ENCODE results near the gene PPP2R2B.

Gene PPP2R2B

DNA sequence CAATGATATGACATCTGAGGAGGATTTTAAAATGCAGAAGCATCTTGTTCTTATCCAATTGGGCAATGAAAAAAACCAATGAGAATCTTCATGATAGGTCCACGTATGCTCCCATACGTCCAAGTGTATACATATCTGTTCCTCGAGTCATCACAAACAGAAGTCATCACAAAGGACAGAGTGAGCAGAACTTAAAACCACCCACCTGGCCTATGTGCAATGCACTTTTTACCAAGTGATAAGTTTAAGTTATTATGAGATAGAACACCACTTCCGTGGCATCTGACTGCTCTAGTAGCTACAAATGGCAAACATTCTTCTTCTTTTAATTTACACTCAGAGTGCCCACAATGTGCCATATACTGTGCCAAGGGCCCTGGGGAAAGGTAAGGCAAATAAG is 82.4 kb downstream of the PPP2R2B start:
- H3K27ac Mint-ChIP-seq: no peak overlapping the region
- H3K36me3 Mint-ChIP-seq: no peaks in the 10 kb centered on the region
- peaks cover 17% of the 10 kb centered on the region for H3K4me1 Mint-ChIP-seq
- H3K27me3 Mint-ChIP-seq: no peaks in the 10 kb centered on the region
- no peaks in the 10 kb centered on the region for H3K9me3 Mint-ChIP-seq
- no peak for DNase-seq
- H3K4me3 Mint-ChIP-seq: no peak overlapping the region
- CTCF ChIA-PET: no interaction called here

DNA sequence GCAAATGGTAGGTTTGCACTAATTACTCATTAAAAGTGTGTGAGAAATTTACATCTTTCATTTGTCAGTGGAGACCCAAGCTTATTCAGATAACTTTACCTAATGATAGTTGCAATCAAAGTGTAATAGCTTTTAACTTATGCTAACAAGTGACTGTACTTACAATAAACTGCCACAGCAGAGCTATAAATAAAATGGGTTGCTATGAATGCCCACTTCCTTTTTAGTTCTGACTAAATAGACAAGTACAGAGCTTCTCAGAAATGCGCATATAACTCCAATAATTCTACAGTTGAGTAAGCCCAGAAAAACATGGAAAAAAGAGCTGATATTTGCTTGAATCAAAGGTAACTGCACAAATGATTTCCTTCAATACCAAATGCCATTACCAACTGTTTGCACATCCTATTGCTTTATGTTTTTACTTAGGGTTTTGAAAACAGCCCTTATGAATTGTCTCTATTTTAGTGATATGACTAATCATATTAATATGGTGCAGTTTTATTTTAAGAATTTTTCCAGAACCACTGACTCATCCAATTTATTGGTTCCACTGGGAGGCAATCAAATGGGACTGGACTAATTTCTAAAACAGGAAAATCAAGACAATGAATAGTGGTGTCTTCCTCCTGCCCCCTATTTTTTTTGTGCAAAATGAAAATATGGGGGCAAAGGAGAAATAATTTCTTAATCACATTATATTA is 84.1 kb downstream of the PPP2R2B start:
- Mint-ChIP-seq H3K9me3 (no peaks in the 10 kb centered on the region), H3K4me3 (no peak overlapping the region), H3K4me1 (peaks cover 17% of the 10 kb centered on the region), H3K27me3 (no peaks in the 10 kb centered on the region), H3K36me3 (no peaks in the 10 kb centered on the region), H3K27ac (no peak overlapping the region)
- CTCF ChIA-PET: no interaction called here
- no peak for DNase-seq

DNA sequence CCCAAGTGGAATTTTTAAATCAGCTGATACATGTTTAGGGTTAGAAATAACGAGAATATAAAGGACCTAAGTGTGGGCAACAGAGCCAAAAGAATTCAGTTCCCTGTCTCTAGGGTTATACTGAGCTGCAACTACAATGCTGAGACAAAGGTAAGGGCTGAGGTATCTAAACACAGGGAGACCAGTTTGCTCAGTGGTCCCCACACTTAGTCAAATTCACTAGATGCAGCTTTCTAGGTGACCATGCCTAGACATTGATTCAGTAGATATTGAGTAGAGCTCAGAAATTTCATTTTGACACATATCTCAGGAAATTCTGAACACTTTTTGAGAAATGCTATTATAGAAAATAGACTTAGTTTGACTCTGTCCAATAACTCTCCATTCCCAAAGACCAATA is 84.8 kb downstream of the PPP2R2B start:
- no peak for DNase-seq

DNA sequence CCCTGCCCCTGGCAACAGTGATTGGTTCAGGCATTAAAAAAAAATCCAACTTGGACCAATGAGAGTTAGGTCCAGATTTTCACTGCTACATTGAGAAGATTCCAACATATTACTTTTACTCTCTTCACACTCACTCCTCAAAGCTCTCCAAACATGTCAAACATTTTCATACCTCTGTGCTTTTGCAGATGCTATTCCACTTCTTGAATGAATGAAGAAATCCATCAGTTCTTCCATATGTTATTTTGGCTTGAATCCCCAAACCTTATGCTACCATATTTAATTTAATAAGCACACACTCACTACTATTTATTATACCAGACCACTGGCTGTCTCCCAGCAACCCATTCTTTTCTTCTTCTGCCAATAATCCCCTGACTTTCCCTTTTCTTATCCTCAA is 87.1 kb downstream of the PPP2R2B start:
- H3K36me3 Mint-ChIP-seq: no peaks in the 10 kb centered on the region
- no peak overlapping the region for H3K27ac Mint-ChIP-seq
- no peak overlapping the region for H3K4me3 Mint-ChIP-seq
- peaks cover 17% of the 10 kb centered on the region for H3K4me1 Mint-ChIP-seq
- no peak for DNase-seq
- CTCF ChIA-PET: no interaction called here
- no peaks in the 10 kb centered on the region for H3K27me3 Mint-ChIP-seq
- H3K9me3 Mint-ChIP-seq: no peaks in the 10 kb centered on the region

More for the DNA sequence above, 84.8 kb downstream of the PPP2R2B start:
- Mint-ChIP-seq H3K27ac (no peak overlapping the region), H3K4me1 (peaks cover 17% of the 10 kb centered on the region), H3K4me3 (no peak overlapping the region), H3K9me3 (no peaks in the 10 kb centered on the region), H3K27me3 (no peaks in the 10 kb centered on the region), H3K36me3 (no peaks in the 10 kb centered on the region)
- CTCF ChIA-PET: no interaction called here

DNA sequence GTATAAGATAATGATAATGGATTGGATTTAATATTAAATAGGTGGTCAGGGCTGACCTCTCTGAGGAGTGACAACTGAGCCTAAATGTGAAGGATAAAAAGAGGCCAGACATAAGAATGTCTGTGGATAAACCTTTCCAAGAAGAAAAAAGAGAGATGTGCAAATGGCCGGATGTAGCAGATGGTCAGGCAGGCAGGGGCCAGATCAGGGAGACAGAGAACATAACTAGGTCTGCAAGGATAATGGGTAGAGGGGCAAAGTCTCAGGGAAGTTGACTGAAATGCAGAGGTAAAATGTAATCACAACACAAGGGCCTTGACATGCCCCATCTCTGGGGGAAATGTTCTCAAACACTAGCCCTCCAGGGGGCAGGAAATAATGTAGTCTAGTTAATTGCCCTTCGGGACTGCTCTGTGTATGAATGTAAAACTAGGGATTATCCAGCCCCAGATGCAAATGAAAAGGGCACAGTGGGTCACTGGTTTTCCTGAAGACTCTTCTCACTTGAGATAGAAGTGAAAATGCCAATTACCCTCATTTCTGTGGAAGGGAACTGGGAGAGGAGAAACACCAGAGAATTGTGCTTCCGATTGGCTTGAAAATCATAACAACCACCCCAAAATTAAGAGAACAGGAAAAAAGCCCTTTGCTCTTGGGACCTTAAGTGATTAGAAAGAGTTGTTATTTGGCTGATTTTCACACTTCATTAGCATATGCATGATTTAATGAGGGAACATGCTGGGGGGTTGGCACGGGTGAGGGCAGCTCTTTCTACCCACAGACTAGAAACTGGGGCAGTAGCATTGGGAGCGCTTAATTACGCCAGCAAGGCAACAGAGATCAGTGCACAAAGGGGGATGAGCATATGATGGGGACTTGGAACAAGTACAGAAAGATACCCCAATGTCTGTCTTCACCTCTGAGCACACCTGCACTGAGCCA is 88.6 kb downstream of the PPP2R2B start:
- no peaks in the 10 kb centered on the region for H3K9me3 Mint-ChIP-seq
- H3K36me3 Mint-ChIP-seq: no peaks in the 10 kb centered on the region
- no peak overlapping the region for H3K27ac Mint-ChIP-seq
- CTCF ChIA-PET: no interaction called here
- no peaks in the 10 kb centered on the region for H3K27me3 Mint-ChIP-seq
- peaks cover 13% of the 10 kb centered on the region for H3K4me1 Mint-ChIP-seq
- no peak overlapping the region for H3K4me3 Mint-ChIP-seq
- no peak for DNase-seq

DNA sequence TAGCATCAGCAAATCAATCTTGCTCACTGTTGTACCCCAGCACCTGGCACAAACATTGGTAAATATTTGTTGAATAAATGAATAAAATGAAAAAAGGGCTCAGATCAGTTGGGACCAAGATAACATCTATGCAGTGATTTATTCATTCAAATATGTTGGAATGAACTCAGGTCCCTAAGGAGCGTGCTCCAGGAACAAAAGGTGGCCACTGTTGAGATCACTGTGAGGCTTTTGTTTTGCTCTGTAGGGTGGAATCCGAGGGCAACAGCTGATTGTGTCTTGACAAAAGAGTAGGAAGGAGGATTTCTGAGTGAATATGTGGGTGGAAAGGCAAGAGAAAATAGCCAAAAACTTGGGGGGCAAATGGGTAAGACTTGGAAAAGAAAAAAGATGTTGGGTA is 89.7 kb downstream of the PPP2R2B start:
- no peaks in the 10 kb centered on the region for H3K9me3 Mint-ChIP-seq
- H3K4me3 Mint-ChIP-seq: no peak overlapping the region
- H3K36me3 Mint-ChIP-seq: no peaks in the 10 kb centered on the region
- no peak for DNase-seq
- H3K27me3 Mint-ChIP-seq: no peaks in the 10 kb centered on the region
- H3K27ac Mint-ChIP-seq: no peak overlapping the region
- CTCF ChIA-PET: no interaction called here
- H3K4me1 Mint-ChIP-seq: peaks cover 5% of the 10 kb centered on the region

DNA sequence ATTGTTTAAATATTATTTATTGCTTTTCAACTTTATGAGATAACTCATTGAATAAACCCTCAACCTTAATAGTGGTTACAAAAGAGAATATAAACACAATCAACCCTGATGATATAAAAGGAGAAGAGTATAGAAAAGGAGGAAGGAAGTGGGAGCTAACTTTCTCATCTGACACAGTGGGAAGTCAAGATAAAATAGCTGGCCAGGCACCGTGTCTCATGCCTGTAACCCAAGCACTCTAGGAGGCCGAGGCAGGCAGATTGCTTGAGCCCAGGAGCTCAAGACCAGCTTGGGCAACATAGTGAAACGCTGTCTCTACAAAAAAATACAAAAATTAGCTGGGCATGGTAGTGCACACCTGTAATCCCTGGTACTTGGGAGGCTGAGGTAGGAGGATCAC is 93.5 kb downstream of the PPP2R2B start:
- H3K4me3 Mint-ChIP-seq: no peak overlapping the region
- no peak overlapping the region for H3K27ac Mint-ChIP-seq
- no peaks in the 10 kb centered on the region for H3K27me3 Mint-ChIP-seq
- no peaks in the 10 kb centered on the region for H3K36me3 Mint-ChIP-seq
- H3K9me3 Mint-ChIP-seq: no peaks in the 10 kb centered on the region
- no peaks in the 10 kb centered on the region for H3K4me1 Mint-ChIP-seq
- DNase-seq: no peak
- CTCF ChIA-PET: no interaction called here

DNA sequence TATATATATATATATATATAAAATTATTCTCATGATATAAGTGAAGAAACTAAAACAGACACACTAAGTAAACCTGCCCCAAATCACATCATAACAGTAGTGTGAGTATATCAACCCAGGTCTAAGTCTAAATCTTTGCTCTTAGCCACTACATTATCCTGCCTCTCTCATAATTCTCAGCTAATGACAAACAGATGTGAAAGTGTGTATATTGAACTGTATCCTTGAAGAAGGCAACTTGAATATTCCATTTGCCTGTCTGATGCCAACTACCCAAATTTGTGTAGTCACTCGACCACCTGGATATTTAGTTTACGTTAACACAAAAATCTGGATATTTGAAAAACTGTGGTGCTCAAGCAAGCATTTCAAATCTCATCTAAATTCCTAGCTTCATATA is 97.4 kb downstream of the PPP2R2B start:
- no peaks in the 10 kb centered on the region for H3K9me3 Mint-ChIP-seq
- no peaks in the 10 kb centered on the region for H3K27me3 Mint-ChIP-seq
- CTCF ChIA-PET: no interaction called here
- no peaks in the 10 kb centered on the region for H3K4me1 Mint-ChIP-seq
- H3K4me3 Mint-ChIP-seq: no peak overlapping the region
- H3K36me3 Mint-ChIP-seq: no peaks in the 10 kb centered on the region
- H3K27ac Mint-ChIP-seq: no peak overlapping the region
- DNase-seq: no peak

DNA sequence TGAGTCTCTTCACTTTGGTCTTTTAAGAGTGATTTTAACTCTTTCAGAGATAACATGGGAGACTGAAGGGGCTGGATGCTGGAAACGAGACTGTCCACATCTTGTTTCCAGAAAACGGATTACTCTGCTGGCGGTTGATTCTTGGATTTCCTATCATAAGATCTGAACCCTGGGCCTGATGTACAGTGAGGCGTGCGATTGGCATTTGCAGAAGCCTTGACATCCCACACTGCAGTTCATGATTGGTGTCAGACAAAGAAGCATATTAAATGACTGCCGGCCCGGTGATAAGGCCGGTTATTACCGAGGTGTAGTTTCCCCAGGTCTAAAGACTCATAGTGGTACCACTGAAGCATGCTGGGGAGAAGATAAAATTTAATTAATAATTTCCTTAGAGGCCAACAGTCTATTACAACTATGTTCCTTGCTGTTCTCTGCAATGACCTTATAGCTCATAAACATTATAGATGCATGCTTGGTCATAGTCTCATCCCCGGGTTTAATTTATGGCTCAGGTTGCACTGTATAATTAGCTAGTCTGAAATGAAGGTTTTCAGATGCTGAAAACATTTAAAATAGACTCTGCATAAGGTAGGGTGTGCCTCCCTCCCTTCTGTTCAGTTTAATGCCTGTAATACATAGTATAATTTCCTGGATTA is 99.2 kb downstream of the PPP2R2B start:
- Mint-ChIP-seq H3K27me3 (no peaks in the 10 kb centered on the region), H3K9me3 (no peaks in the 10 kb centered on the region)

DNA sequence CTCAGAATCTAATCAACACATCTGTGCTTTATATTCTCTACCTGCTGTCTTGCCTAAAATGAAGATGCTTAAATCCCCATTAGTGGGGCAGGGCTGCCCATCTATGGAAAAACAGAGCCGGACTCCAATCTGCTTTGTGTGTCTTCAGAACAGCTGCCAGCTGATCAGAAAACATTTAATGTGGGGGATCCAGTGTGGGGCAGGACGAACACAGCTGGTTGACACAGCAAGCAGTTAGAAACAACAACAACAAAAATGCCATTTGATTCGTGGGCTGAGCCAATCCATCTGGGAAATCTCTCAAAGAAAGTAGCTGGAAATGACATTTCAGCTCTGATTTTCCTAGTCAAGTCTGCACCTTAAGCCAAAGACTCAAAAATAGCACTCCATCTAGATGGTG is 99.8 kb downstream of the PPP2R2B start:
- no peaks in the 10 kb centered on the region for H3K27me3 Mint-ChIP-seq
- H3K4me1 Mint-ChIP-seq: no peaks in the 10 kb centered on the region
- no peaks in the 10 kb centered on the region for H3K36me3 Mint-ChIP-seq
- CTCF ChIA-PET: no interaction called here
- H3K27ac Mint-ChIP-seq: no peak overlapping the region
- DNase-seq: no peak
- no peaks in the 10 kb centered on the region for H3K9me3 Mint-ChIP-seq
- no peak overlapping the region for H3K4me3 Mint-ChIP-seq

More for the DNA sequence above, 99.2 kb downstream of the PPP2R2B start:
- no peak for DNase-seq
- Mint-ChIP-seq H3K4me1 (no peaks in the 10 kb centered on the region), H3K4me3 (no peak overlapping the region), H3K36me3 (no peaks in the 10 kb centered on the region), H3K27ac (no peak overlapping the region)
- CTCF ChIA-PET: no interaction called here

DNA sequence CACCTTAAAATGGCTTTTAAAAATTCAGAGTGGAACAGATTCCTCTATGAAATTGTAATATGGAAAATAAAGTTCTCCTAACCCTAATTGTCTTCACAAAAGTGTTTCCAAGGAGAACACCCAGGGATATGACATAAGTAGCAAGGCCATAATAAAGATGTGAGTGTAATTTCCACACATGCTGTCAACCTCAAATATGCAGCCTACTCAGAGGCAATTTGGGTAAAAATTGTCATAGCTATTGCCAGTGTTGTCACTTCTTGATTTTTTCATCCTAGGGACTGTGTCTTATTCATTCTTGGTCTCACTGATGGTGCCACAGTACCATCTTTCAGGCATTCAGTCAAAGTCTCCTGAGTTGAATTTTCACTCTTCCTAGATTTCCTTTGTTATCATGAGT is 100.3 kb downstream of the PPP2R2B start:
- CTCF ChIA-PET: no interaction called here
- no peaks in the 10 kb centered on the region for H3K4me1 Mint-ChIP-seq
- no peaks in the 10 kb centered on the region for H3K27me3 Mint-ChIP-seq
- no peaks in the 10 kb centered on the region for H3K9me3 Mint-ChIP-seq
- H3K27ac Mint-ChIP-seq: no peak overlapping the region
- no peak overlapping the region for H3K4me3 Mint-ChIP-seq
- no peaks in the 10 kb centered on the region for H3K36me3 Mint-ChIP-seq
- DNase-seq: no peak

DNA sequence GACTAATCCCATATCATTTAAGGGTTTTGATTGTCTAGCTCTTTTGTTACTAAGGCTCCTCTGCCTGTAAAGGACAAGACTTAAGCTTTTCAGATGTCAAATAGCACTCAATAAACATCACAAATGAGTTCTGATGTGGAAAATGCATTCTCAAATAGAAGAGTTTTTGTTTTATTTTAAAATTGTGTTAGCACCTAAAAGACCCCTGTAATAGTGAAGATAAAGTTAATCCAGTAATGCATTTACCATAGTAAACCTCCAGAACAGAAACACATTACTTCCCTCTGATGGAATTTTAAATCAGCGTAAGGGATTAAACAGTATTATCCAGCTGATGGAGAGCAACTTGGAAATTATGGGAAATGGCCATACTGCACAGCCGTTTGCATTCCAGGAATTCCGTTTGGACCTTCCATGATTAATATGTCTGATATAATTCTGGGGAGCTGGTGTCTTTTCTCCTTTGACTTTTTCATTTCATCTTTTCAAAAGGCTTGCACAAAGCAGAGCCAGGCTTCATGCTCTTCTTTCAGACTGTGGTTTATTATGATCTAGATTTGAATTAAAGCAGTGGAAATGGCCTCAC is 105.6 kb downstream of the PPP2R2B start:
- H3K27ac Mint-ChIP-seq: no peak overlapping the region
- no peak overlapping the region for H3K4me3 Mint-ChIP-seq
- no peak for DNase-seq
- no peaks in the 10 kb centered on the region for H3K4me1 Mint-ChIP-seq
- no peaks in the 10 kb centered on the region for H3K27me3 Mint-ChIP-seq
- no peaks in the 10 kb centered on the region for H3K36me3 Mint-ChIP-seq
- CTCF ChIA-PET: no interaction called here
- H3K9me3 Mint-ChIP-seq: no peaks in the 10 kb centered on the region

DNA sequence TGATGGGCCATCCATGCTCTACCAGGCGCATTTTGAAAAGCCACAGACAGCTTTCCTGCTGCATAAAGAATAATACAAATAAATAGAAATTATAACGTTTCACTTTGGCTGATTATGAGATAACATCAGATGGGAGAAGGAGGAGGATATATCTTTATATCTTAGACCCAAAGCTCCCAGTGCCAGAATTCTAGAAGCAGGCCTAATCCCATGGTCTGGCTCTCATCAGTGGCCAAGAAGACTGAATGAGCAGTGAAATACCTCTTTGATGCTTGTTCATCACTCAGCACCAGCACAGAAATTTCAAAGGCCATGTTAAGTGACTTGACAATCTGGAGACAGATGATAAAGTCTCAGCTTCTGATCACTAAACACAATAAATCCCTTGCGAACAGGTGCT is 107.6 kb downstream of the PPP2R2B start:
- Mint-ChIP-seq H3K9me3 (no peaks in the 10 kb centered on the region), H3K27me3 (no peaks in the 10 kb centered on the region), H3K4me3 (no peak overlapping the region), H3K36me3 (no peaks in the 10 kb centered on the region), H3K4me1 (no peaks in the 10 kb centered on the region), H3K27ac (no peak overlapping the region)
- no peak for DNase-seq
- CTCF ChIA-PET: no interaction called here

DNA sequence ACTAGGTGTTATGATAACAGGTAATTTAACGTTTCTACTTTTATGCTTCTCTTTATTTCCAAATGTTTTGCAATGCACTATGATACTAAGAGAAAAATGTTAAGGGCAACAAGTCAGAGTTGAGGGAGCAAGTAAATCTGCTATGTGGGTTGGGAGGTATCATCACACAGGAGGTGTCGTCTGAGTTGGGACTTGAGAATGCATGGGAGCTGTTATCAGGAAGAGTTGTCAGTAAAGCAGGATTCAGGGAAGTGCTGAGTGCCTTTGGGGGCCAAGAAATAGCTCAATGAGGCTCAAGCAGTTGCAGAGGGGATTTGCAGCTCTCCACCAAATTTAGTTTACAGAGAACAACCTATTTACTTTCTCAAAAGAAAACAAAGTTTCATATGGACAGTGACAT is 108.0 kb downstream of the PPP2R2B start:
- H3K27ac Mint-ChIP-seq: no peak overlapping the region

More for the DNA sequence above, 108.0 kb downstream of the PPP2R2B start:
- no peak for DNase-seq
- Mint-ChIP-seq H3K9me3 (no peaks in the 10 kb centered on the region), H3K27me3 (no peaks in the 10 kb centered on the region), H3K4me3 (no peak overlapping the region), H3K36me3 (no peaks in the 10 kb centered on the region), H3K4me1 (peaks cover 2% of the 10 kb centered on the region)
- CTCF ChIA-PET: no interaction called here
